Chondrocyte (in vitro differentiated cells): Measurements from ENCODE around the gene AEN. TPM values are rescaled to one million over a fixed set of nuclear protein-coding genes. Genes with fewer than 3 reads are reported as not detected.

Experiments
- DNase-seq: peaks from one replicate; pipeline ENCODE4 v3.0.0; 2021; ENCODE audit warnings: mixed read lengths, low spot score
- H3K27ac Mint-ChIP-seq: one replicate; pipeline ENCODE4 v1.8.0; 2021; ENCODE audit warnings: mild to moderate bottlenecking, moderate library complexity, mixed read lengths; ENCODE audit not compliant: unreplicated experiment
- H3K27me3 Mint-ChIP-seq: 2 replicates; pipeline ENCODE4 v1.8.0; 2021; ENCODE audit warnings: low read depth, mixed read lengths
- H3K36me3 Mint-ChIP-seq: 2 replicates; pipeline ENCODE4 v1.8.0; 2021; ENCODE audit warnings: low read depth, mixed read lengths
- H3K4me1 Mint-ChIP-seq: 2 replicates; pipeline ENCODE4 v1.8.0; 2021; ENCODE audit warnings: low read depth, mild to moderate bottlenecking, mixed read lengths
- H3K4me3 Mint-ChIP-seq: one replicate; pipeline ENCODE4 v1.8.0; 2021; ENCODE audit warnings: mild to moderate bottlenecking, moderate library complexity, mixed read lengths; ENCODE audit not compliant: unreplicated experiment
- H3K9me3 Mint-ChIP-seq: 2 replicates; pipeline ENCODE4 v1.8.0; 2021; ENCODE audit warnings: low read depth, mixed read lengths
- total RNA-seq: library from RNA; stranded (reverse); gene quantifications from 3 replicates; pipeline ENCODE4 v1.2.1, GENCODE V29; 2021
- TF ChIP-seq, protein P1 (sequence below): fragments of 200-600 bp; sonication (generic); IDR thresholded peaks from 2 replicates; pipeline ENCODE4 v1.5.0; 2021; ENCODE audit warnings: antibody characterized with exemption, mild to moderate bottlenecking, moderate library complexity

Gene AEN
- total RNA-seq, 1 donor from 2014 or later, result 30.2 TPM

- DNase-seq, result no peak
- H3K27ac Mint-ChIP-seq, result no peak overlapping the region
- TF ChIP-seq, protein P1, sequence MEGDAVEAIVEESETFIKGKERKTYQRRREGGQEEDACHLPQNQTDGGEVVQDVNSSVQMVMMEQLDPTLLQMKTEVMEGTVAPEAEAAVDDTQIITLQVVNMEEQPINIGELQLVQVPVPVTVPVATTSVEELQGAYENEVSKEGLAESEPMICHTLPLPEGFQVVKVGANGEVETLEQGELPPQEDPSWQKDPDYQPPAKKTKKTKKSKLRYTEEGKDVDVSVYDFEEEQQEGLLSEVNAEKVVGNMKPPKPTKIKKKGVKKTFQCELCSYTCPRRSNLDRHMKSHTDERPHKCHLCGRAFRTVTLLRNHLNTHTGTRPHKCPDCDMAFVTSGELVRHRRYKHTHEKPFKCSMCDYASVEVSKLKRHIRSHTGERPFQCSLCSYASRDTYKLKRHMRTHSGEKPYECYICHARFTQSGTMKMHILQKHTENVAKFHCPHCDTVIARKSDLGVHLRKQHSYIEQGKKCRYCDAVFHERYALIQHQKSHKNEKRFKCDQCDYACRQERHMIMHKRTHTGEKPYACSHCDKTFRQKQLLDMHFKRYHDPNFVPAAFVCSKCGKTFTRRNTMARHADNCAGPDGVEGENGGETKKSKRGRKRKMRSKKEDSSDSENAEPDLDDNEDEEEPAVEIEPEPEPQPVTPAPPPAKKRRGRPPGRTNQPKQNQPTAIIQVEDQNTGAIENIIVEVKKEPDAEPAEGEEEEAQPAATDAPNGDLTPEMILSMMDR, result peak; percentile 35
- H3K27me3 Mint-ChIP-seq, result no peaks in the 10 kb centered on the region
- H3K36me3 Mint-ChIP-seq, result peaks cover 6% of the 10 kb centered on the region
- peaks cover 11% of the 10 kb centered on the region for H3K9me3 Mint-ChIP-seq
- no peak overlapping the region for H3K4me3 Mint-ChIP-seq
- peaks cover 49% of the 10 kb centered on the region for H3K4me1 Mint-ChIP-seq
Observed at GRCh38 chr15:88664151-88664778, 43.1 kb downstream of the AEN start.

DNA sequence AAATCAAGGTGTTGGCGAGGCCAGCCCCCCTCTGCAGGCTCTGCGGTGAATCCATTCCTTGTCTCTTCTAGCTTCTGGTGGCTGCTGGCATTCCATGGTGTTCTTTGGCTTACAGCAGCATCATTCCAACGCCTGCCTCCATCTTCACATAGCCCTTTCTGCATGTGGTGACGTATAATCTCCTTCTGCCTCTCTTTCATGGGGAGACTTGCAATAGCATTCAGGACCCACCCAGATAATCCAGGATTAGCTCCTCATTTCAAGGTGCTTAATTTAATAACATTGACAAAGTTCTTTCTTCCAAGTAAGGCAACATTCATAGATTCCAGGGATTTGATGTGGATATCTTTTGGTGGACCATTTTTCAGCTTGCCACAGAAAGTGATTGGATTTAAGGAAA is 53.5 kb downstream of the AEN start:
- DNase-seq, result no peak
- Mint-ChIP-seq H3K27me3 (peaks cover 16% of the 10 kb centered on the region), H3K4me1 (peaks cover 3% of the 10 kb centered on the region), H3K9me3 (peaks cover 21% of the 10 kb centered on the region), H3K27ac (no peak overlapping the region), H3K4me3 (no peak overlapping the region), H3K36me3 (peaks cover 13% of the 10 kb centered on the region)
- TF ChIP-seq, protein P1, result no peak

- no peak overlapping the region for H3K4me3 Mint-ChIP-seq
- peaks cover 3% of the 10 kb centered on the region for H3K4me1 Mint-ChIP-seq
- peaks cover 6% of the 10 kb centered on the region for H3K27me3 Mint-ChIP-seq
- H3K36me3 Mint-ChIP-seq, result peaks cover 5% of the 10 kb centered on the region
- H3K9me3 Mint-ChIP-seq, result no peaks in the 10 kb centered on the region
- TF ChIP-seq, protein P1, result no peak
- H3K27ac Mint-ChIP-seq, result no peak overlapping the region
- no peak for DNase-seq
Observed at GRCh38 chr15:88678755-88679154, 57.6 kb downstream of the AEN start.

GRCh38 chr15:88680241-88681001 is 59.3 kb downstream of the AEN start:
- TF ChIP-seq, protein P1, result peak; percentile 12
- H3K36me3 Mint-ChIP-seq, result peaks cover 5% of the 10 kb centered on the region
- H3K4me3 Mint-ChIP-seq, result no peak overlapping the region
- DNase-seq, result no peak
- H3K27ac Mint-ChIP-seq, result no peak overlapping the region
- peaks cover 3% of the 10 kb centered on the region for H3K4me1 Mint-ChIP-seq
- no peaks in the 10 kb centered on the region for H3K9me3 Mint-ChIP-seq
- H3K27me3 Mint-ChIP-seq, result peaks cover 3% of the 10 kb centered on the region

DNA sequence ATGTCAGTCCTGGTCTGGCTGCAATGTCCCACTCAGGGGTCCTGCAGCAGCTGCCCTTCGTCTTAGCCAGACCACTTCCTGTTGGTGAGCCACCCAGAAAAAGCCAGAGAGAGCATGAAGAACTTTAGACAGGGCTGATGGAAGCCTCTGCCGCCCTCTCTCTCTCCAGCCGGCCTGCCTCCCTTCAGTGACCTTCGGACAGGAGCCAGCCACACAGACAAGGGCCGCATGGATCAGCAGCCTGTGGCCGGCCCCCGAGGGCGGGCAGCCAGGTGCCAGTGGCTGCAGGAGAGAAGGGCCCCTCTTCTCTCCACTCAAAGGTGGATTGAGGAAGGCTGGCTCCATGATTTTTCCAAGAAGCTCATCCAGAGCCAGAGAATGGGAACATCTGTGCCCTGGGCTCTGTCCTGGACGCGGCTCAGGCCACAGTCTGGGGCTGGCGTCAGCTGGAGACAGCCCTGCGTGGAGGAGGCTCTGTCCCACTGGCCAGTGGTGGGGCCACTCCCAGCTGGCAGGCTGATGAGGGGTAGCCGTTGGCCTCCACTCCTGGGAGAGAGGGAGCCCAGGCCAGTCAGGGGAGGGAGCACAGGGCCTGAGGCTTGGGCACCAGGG is 60.6 kb downstream of the AEN start:
- Mint-ChIP-seq H3K4me1 (peaks cover under 1% of the 10 kb centered on the region), H3K9me3 (no peaks in the 10 kb centered on the region)

More for the DNA sequence above, 60.6 kb downstream of the AEN start:
- no peak for DNase-seq
- Mint-ChIP-seq H3K27me3 (peaks cover under 1% of the 10 kb centered on the region), H3K4me3 (no peak overlapping the region), H3K36me3 (peaks cover 3% of the 10 kb centered on the region), H3K27ac (no peak overlapping the region)
- TF ChIP-seq, protein P1, result no peak
